Measurements from ENCODE around the gene ASF1A. TPM values are rescaled to one million over a fixed set of nuclear protein-coding genes. Genes with fewer than 3 reads are reported as not detected.

Gene ASF1A
- polyA plus RNA-seq, 1 donor = 20.1 TPM

Other genes with a start within 250 kb of the ASF1A start
- gene CEP85L, start 242.6 kb upstream of the ASF1A start, polyA plus RNA-seq = 4.3 TPM
- 18.9 TPM for gene MCM9, start 41.0 kb downstream of the ASF1A start, polyA plus RNA-seq
- gene FAM184A, start 184.5 kb downstream of the ASF1A start, polyA plus RNA-seq = 13.8 TPM